Activated CD8-positive, alpha-beta memory T cell treated with anti-CD3 and anti-CD28 coated beads for 1 hour (primary cell): ENCODE data around the gene PNMA8C.
"Not testable (repeated sequence)": the region's sequence is repeated elsewhere in the genome, so short reads cannot be mapped to it uniquely, and the experiment has no call there.

ENCODE experiments used
- DNase-seq, 2 donors: peaks; one replicate each; pipeline ENCODE4 v3.0.0-alpha.2; 2020; ENCODE audit warnings: low read depth in 1 of 2; ENCODE audit errors: extremely low read depth in 1 of 2

The PNMA8C gene

DNA sequence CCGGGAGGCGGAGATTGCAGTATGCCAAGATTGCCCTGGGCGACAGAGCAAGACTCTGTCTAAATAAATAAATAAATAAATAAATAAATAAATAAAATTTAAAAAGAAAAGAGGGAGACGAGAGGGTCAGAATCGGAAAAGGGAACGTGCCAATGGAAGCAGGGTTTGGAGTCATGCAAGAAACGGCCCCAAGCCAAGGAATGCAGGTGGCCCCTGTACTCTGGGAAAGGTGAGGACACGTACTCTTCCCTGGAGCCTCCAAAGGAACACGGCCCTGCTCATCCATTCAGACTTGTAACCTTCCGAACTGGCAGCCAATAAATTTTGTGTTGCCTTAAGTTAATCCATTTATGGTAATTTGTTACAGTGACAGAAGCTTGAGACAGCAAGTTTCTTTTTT, 19.9 kb upstream of the PNMA8C start:
- no peak for DNase-seq

DNA sequence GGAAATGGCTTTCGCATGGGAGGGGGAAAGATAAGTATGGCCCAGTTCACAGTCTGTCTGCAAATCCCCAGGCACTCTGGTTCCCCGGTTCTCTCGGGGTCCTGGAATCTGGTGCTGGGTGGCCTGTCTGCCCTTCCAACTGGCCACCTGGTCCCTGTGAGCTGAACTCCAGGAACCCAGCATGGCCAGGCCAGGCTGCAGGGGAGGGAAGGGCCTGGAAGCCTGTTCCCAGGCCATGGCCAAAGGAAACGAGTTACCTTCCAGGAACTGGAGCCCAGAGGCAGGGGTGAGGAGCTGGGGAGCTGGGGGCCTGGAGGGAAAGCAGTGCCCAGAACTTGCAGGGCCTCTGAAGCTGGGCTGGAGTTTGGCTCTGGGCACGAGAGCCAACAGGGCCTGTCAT, 19.1 kb upstream of the PNMA8C start:
- no peak for DNase-seq

DNA sequence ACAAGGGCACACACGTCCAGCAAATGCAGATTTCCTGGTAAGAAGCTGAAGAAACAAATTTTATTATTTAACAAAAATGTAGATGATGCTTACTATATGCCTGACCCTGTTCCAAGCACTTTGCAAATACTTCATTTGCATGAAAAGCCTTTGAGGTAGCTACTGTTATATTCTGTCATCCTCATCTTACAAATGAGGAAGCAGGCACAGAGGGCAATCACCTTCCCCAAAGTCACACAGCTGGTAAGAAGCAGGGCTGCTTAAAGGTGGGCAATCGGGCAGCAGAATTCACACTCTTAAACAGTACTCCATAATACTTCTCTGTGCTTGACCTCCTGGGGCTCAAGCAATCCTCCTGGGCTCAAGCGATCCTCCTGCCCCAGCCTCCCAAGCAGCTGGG, 18.3 kb upstream of the PNMA8C start:
- no peak for DNase-seq

DNA sequence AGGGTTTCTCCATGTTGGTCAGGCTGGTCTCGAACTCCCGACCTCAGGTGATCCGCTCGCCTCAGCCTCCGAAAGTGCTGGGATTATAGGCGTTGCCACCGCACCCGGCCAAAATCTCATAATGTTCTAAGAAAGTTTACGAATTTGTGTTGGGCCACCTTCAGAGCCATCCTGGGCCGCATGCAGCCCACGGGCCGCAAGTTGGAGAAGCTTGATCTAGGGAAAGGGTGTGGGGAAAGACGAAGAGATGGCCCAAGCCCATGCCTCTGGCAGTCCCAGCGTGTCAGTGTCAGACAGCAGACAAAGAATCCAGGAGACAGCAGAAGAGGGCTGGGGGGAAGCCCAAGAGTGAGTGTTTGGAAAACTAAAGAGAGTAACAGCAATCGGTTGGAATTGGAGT, 17.3 kb upstream of the PNMA8C start:
- DNase-seq: no peak

DNA sequence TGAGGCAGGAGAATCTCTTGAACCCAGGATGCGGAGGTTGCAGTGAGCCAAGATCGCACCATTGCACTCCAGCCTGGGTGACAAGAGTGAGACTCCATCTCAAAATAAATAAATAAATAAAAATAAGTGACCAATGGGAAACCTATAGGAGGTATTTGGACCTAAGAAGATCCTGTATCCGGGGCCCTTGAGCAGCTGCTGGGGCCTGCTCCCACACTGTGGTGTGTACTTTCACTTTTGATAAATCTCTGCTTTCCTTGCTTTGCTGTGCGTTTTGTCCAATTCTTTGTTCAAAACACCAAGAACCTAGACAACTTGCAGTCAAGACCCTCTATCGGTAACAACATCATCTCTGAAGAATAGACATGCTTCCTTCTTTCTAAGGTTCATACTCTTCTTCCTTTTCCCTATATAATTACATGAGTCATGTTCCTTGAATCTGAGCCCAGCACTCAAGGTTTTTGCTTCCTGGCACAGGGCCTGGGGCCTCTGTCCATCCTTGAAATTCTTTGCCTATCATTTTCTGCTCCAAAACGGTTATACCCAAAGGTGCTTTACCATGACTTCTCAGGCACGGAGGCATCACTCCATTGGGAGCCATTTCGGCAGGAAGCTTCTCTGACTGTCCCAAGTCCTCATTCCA, 14.2 kb upstream of the PNMA8C start:
- no peak for DNase-seq

DNA sequence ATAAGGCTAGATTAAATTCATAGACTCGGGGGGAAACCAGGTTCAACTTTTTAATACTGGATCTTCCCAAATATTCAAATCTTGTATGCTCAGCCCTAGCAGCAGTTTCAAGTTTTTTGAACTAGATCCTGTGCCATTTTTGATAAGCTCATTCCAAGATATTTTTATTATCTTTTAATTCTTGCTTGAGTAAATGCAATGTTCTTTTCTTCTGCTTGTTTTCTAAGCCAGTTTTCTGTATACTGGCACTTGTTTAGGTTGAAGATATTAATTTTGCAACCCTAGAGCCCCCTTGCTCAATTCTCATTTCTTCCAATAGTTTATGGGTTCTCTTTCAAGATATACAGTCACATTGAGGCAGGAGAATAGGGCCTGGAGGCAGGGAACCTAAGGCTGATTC, 13.1 kb upstream of the PNMA8C start:
- no peak for DNase-seq

DNA sequence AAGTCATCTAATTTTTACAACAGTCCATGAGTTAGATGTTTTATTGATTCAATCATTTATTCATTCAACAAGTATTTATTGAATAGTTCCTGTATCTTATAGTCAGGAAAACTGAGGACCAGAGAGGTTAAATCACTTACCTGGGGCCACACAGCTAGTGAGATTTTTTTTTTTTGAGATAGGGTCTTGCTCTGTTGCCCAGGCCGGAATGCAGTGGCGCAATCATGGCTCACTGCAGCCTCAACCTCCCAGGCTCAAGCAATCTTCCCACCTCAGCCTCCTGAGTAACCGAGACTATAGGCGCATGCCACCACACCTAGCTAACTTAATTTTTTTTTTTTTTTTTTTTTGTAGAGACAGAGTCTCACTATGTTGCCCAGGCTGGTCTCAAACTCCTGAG, 7.0 kb upstream of the PNMA8C start:
- not testable (repeated sequence) for DNase-seq

DNA sequence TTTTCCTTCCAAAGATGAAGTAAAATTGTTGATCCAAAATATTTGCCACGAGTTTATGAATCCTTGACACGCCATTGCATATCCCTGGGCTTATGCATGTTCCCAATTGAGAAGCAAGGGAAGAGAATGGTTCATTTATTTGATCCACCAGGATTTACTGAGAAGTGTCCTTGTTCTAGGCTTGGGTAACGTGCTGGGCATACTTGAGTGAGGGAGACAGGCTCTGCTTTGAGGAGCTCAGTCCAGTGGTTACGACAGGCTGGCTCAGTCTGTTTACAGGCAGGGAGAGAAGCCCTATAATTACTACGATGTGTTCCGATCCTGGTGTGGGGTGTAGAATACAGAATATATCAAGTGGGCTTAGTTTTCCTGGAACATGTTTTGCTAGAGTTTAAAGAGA, 6.3 kb upstream of the PNMA8C start:
- no peak for DNase-seq

DNA sequence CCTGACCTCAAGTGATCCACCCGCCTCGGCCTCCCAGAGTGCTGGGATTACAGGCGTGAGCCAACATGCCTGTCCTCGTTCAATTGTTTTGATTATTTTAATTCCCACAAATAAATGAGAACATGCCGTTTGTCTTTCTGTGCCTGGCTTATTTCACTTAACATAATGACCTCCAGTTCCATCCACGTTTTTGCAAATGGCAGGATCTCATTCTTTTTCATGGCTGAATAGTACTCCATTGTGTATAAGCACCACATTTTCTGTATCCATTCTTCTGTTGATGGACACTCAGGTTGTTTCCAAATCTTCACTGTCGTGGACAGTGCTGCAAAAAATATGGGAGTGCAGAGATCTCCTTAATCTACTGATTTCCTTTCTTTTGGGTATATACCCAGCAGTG, 4.7 kb upstream of the PNMA8C start:
- not testable (repeated sequence) for DNase-seq

DNA sequence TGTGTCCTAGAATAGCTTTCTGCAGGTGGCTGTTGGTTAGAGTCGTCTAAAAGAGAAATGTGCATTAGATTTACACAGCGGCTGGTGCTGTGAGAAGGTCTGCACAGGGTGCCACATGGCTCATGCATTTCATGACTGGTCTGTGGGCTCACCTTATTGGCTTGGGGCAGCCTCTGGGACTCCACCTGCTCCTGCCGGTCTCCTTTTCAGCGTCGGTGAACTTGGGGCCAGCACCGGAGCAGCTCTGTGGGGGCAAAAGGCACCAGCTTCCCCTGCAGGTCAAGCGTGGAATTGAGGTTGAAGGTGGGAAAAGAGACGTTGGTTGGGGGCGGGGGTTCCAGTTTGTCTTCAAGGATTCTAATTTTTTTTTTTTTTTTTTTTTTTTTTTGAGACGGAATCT, 3.1 kb upstream of the PNMA8C start:
- DNase-seq: no peak

DNA sequence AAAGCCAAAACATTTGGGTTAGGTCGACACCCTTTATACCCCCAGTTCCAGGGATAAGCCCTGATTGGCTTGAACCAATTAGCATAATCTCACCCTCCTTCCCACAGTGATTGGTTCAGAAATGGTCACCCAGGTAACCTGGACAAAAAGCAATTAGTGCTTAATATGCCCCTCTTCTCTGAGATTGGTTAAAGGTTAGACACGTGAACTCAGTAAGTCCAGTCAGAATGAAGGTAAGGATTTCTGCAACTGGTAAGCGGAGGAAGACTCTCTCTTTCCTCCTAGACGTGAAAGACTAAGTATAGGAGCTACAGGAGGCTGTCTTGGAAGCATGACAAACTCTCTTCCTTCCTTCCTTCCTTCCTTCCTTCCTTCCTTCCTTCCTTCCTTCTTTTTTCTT, 1.3 kb upstream of the PNMA8C start:
- no peak for DNase-seq

DNA sequence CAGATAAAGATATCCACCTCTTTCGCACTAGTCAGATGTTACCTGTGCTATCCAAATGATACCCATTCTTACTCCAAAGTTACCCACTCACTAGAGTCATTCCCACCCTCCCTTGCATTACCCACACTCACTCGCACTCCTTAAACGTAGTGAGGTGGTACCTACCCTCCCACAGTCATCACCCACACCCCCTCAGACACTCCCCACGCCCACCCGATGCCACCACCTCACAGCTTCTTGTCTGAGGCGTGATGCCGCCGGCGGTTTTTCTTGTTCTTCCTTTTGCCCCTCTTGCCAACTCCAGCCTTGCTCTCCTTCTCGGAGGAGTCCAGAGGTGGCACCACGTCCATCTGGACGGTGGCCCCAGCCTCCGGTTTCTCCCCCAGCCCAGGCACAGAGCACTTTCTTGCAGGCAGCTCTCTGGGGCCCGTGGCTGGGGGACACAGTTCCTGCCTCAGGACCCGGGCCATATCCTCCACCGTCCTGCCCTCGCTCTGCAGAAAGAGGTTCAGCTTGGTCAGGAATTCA, 1.2 kb downstream of the PNMA8C start:
- no peak for DNase-seq

DNA sequence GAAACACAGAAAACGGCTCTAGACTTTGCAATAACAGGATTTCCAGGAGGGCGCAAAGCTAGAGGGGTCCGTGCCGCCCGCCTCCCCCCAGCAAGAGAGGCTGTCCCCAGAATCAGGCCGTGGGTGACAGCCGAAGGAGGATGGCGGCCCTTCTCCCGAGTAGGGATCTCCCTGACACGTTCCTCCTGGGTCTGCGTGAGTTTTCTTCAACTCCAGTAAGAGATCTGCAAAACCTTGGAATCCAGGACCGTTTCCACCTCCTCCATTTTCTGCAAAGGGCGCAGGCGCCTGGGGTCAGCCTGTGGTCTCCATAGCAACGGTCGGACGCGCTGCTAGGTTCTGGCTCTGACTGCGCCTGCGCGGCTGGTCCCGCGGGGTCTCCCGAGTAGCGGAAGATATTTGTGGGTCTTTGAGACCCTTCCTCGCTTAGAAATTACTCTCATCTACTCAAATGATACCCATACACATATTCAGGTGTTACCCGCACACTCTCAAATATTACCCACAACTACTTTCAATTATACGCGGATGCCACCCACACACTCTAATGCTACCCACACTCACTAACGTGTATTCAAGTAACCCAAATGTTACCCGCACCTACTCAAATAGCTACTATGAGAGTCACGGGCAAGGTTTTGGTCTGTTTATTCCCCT, 2.1 kb downstream of the PNMA8C start:
- DNase-seq: no peak

DNA sequence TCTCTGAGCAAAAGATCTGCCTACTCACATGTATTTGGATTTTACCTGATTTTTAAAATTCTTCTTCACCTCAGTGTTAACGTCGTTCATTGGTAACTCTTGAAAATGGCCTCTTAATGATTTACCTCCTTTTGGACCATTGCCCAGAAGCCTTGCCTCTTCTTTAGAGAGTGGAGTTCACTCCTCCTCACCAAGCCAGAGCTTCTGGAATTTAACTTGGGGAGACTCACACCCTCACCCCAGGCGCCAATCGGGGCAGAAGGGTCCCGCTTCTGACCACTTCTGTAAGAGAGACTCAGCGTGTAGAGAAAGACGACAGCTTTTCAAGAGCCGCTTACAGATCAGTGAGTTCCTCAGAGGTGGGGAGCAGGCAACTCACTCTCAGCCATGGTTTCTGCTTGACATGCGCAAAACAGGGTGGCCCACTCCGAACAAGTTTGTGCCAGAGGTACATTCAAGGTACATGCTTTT, 2.7 kb downstream of the PNMA8C start:
- no peak for DNase-seq

DNA sequence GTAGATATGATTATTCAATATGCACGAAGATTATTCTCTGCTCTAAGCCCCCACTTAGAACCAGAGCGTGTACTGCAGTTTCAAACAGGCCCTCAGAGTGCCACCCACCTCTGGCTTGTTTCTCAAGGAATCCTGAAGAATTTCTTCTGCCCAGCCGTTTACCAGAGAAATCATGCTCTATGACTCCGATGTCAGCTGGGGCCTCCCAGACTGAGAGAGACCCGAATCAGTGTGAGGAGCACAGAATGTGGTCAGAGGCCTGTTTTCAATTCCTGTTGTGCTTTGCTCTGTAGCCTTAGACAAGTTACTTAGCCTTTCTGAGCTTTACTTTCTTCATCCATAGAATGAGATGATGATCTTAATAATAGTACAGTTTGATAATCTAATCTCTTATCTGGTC, 5.5 kb downstream of the PNMA8C start:
- no peak for DNase-seq

DNA sequence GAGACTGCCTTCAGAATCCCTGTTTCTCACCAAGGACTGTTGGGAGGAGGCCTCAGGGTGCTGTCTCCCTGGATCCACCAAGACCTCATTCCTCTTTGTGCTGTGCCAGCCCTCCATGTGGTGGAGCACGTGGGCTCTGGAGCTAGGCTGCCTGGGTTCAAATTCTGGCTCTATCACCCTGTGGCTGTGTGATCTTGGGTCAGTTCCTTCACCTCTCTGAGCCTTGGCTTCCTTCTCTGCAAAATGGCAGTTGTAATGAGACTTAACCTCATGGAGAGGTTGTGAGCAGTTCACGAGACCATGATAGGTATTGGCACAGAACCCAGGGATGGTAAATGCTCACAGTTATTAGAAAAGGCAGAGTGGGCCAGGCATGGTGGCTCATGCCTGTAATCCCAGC, 6.4 kb downstream of the PNMA8C start:
- no peak for DNase-seq

DNA sequence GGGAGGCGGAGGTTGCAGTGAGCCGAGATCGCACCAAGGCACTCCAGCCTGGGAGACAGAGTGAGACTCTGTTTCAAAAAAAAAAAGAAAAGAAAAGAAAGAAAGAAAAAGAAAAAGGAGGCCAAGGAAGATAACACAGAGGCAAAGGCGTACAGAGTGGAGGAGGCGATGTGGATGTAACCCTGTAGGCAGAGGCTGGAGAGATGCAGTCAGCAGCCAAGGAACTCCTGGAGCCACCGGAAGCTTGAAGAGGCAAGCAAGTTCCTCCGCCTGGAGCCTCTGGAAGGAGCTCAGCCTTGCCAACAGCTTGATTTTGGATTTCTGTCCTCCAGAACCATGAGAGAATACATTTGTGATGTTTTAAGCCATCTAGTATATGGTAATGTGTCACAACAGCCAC, 8.7 kb downstream of the PNMA8C start:
- no peak for DNase-seq

DNA sequence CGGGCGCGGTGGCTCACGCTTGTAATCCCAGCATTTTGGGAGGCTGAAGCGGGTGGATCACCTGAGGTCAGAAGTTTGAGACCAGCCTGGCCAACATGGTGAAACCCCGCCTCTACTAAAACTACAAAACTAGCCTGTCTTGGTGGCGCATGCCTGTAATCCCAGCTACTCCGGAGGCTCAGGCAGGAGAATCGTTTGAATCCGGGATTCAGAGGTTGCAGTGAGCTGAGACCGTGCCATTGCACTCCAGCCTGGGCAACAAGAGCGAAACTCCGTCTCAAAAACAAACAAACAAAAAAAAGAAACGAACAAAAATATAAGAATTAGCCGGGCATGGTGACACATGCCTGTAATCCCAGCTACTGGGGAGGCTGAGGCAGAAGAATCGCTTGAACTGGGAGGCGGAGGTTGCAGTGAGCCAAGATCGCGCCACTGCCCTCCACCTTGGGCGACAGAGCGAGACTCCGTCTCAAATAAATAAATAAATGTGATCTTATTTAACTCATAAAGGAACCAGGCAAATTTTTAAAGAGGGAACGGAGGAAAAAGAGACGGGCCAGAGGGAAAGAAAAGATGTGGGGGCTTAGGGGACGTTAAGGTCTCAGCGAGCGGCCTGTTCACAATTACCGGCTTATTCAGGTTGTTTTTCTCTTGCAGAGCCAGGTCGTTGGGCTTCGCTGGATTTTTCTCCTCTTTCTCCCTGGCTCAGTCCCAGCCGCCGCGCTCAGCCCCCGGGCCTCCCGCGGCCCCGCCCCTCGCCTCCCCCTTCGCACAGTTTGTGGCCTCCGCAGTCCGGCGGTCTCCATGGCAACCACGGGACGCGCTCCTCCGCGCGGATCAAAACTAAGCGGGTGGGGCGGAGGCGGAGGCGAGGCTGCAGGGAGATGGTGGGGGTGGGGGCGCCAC, 12.7 kb downstream of the PNMA8C start:
- not testable (repeated sequence) for DNase-seq

DNA sequence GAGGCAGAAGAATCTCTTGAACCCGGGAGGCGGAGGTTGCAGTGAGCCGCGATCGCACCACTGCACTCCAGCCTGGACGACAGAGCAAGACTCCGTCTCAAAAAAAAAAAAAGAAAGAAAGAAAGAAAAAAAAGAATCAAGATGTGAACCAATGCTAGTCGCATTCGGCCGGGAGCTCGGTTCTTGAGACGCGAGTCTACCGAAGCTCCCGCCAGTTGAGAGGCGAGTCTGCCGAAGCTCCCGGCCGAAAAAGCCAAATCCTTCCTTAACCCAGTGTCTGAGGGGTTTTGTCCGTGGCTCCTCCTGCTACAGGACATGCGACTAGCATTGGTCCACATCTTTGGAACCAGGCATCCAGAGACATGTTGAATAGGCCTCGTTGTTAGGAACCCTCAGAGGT, 13.8 kb downstream of the PNMA8C start:
- not testable (repeated sequence) for DNase-seq

DNA sequence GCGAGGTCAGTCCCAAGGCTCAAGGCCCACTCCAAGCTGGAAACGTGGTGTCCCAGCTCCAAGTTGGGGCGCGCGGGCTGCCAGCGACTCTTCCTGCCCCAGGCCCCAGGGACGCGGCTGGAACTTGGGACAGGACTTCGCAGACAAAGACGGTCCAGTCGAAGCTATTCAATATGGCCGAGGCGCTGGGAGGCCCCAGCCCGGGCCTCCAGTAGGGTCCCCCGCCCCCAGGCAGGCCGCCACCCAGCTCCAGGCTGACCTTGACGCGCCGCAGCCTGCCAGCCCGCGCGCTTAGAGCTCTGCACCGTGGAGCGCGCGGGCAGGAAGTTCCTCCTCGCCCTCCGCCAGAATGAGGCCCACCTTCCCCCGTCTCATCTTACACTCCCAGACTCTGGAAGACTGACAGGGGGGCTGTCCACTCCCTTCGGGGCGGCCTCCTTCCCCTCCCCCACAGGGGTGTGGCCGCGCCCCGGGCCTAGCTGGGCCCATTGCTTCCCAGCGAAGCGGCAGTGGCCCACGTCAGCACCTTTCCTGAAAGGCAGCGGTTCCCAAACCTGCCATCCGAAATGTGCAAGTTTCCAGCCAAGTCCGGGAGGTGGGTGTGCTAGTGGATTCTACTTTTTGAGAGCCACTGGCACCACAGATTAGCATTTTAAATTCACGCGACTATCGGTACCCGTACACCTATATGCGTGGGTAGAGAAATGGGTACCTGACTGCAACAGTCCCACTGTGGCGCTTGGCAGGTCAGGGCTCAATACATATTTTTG, 15.3 kb downstream of the PNMA8C start, which contains the start of gene CCDC8:
TSS of gene CCDC8 (minus strand) at position 303 of the 770 bp plus-strand sequence. CDS start 754 bp downstream, outside the sequence.
- no peak for DNase-seq
